RCC 7860 (cell line): ENCODE measurements around the gene MAN2A1.
"Not testable (repeated sequence)": the region's sequence is repeated elsewhere in the genome, so short reads cannot be mapped to it uniquely, and the experiment has no call there.

ENCODE experiments used
- DNase-seq: peaks from one replicate; pipeline ENCODE4 v3.0.0-alpha.2; 2015; ENCODE audit warnings: low spot score
- FAIRE-seq: peaks from 2 replicates; lab custom pipeline; 2012; peaks lifted over from hg19 to GRCh38; lab: Jason Lieb, UNC

MAN2A1 gene

GRCh38 chr5:109812698-109813097 is 123.0 kb downstream of the MAN2A1 start:
- no peak for DNase-seq
- no peak for FAIRE-seq

- no peak for FAIRE-seq
- DNase-seq, result no peak
Observed at GRCh38 chr5:109816732-109817131, 127.0 kb downstream of the MAN2A1 start.

GRCh38 chr5:109819878-109820277 is 130.2 kb downstream of the MAN2A1 start:
- no peak for DNase-seq
- FAIRE-seq, result no peak

GRCh38 chr5:109823597-109823996 is 133.9 kb downstream of the MAN2A1 start:
- FAIRE-seq (no peak), DNase-seq (no peak)

GRCh38 chr5:109825450-109825849 is 135.7 kb downstream of the MAN2A1 start:
- peak; percentile 16 for DNase-seq
- FAIRE-seq, result no peak

GRCh38 chr5:109826426-109826825 is 136.7 kb downstream of the MAN2A1 start:
- DNase-seq (peak; percentile 49), FAIRE-seq (peak; percentile 15)

- FAIRE-seq (no peak), DNase-seq (no peak)
Observed at GRCh38 chr5:109829331-109829730, 139.6 kb downstream of the MAN2A1 start.

GRCh38 chr5:109830955-109831502 is 141.3 kb downstream of the MAN2A1 start:
- FAIRE-seq (no peak), DNase-seq (no peak)

- DNase-seq, FAIRE-seq: not testable (repeated sequence)
Observed at GRCh38 chr5:109832207-109833188, 142.8 kb downstream of the MAN2A1 start.

- no peak for DNase-seq
- no peak for FAIRE-seq
Observed at GRCh38 chr5:109833946-109834345, 144.2 kb downstream of the MAN2A1 start.

GRCh38 chr5:109836280-109836679 is 146.6 kb downstream of the MAN2A1 start:
- DNase-seq, result no peak
- no peak for FAIRE-seq

- DNase-seq, result no peak
- FAIRE-seq, result no peak
Observed at GRCh38 chr5:109837231-109837861, 147.6 kb downstream of the MAN2A1 start.

GRCh38 chr5:109838157-109838556 is 148.4 kb downstream of the MAN2A1 start:
- no peak for FAIRE-seq
- no peak for DNase-seq

- DNase-seq (no peak), FAIRE-seq (no peak)
Observed at GRCh38 chr5:109844148-109844547, 154.4 kb downstream of the MAN2A1 start.

GRCh38 chr5:109844695-109845094 is 155.0 kb downstream of the MAN2A1 start:
- FAIRE-seq (no peak), DNase-seq (no peak)

- DNase-seq (no peak), FAIRE-seq (no peak)
Observed at GRCh38 chr5:109848130-109848529, 158.4 kb downstream of the MAN2A1 start.

- no peak for DNase-seq
- no peak for FAIRE-seq
Observed at GRCh38 chr5:109849478-109850088, 159.9 kb downstream of the MAN2A1 start.

- FAIRE-seq, result peak; percentile 71
- DNase-seq, result peak; percentile 48
Observed at GRCh38 chr5:109852371-109853155, 162.8 kb downstream of the MAN2A1 start.

GRCh38 chr5:109853377-109853776 is 163.7 kb downstream of the MAN2A1 start:
- DNase-seq (no peak), FAIRE-seq (no peak)

GRCh38 chr5:109855056-109855455 is 165.3 kb downstream of the MAN2A1 start:
- DNase-seq (peak; percentile 22), FAIRE-seq (no peak)
